Hematopoietic multipotent progenitor cell treated with erythropoietin and hydrocortisone succinate and interleukin-3 and kit ligand, for 15 days (in vitro differentiated cells): ENCODE measurements around the gene MMP2.

Source experiments
- DNase-seq: peaks from one replicate; pipeline ENCODE4 v3.0.0-alpha.2; 2015; ENCODE audit warnings: low spot score

MMP2 gene

DNA sequence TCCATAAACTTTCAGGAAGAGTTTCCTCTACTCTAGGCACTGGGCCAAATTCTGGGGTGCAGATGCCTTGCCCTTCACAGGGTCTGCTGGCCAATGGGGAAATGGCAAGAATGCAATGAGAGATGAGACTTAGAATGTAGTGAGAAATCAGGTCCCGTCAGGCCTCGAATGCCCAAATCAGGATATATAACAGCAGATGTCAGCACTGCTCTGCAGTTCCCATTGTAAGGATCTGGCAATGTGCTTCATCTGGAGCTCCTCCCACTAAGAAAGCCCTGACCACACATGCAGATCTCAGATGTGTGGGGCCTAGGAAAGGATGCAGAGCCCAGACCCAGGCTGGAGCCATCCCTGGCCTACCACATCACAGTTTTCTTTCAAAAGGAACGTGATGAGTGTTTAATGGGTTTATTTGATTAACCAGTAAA, 16.0 kb downstream of the MMP2 start:
- DNase-seq = no peak

DNA sequence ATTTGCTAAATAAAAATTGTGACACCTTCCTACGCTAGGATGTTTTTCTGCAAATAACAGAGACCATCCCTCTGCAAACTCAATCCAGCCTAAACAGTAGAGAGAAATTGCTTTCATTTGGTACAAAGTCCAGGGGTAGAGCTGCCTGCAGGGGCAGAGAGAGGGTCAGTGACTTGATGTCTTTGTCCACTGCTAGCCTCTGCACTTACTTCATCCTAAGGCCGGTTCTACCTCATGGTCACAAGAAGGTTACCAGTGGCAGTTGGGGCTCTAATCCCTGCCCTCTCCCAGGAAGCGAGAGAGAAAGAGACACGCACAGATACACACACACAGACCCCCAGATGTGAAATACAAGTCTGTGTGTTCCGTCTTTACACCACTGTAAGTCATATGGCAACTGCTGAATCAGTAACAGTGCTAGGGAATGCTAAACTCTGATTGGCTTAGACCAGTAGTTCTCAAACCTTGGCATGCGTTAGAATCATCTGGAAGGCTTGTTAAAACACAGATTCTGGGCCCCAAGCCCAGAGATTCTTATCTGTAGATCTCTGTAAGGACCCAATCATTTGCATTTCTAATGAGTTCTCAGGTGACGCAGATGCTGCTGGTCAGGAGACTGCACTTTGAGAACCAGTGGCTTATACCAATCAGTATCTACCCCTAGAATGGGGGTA, 16.8 kb downstream of the MMP2 start:
- DNase-seq = no peak

DNA sequence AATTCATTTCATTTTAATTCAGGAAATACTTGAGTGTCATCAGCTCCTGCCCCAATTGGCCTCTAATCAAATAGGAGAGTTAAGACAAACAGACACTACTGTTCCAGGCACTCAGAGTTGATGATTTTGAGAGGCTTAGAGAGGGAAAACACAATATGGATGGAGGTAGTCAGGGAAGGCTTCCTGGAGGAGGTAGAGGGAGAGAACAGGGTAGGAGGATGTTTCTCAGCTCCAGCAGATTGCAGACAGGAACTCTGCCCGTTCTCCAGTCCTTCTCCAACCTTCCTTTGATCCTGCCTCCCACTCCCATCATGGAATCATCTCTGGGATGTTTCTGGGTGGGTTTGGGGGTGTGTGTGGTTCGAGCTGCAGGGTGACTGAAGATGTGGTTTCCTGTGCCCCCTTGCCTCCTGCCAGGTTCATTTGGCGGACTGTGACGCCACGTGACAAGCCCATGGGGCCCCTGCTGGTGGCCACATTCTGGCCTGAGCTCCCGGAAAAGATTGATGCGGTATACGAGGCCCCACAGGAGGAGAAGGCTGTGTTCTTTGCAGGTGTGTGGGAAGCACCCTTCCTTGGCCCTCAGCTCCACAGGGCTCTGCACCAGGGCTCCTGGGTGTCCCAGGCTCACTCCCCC, 17.6 kb downstream of the MMP2 start:
- no peak for DNase-seq

DNA sequence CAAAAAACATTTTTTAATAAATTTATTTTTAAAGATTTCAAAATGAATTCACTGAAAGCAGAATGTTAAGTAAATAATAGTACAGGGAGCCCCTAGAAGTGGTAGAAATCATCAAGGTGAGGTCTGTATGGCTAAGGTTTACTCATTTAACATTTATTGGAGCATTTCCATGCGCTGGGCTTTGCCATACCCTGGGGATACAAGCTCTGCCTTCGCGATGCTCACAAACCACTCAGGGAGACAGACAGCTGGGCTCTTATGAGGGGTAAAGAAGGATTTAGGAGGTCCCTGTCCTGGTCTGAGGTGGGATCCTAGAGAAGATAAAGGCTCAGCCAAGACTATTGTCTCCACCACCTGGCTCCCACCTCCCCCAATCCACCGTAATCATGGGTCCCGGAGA, 18.6 kb downstream of the MMP2 start:
- no peak for DNase-seq

DNA sequence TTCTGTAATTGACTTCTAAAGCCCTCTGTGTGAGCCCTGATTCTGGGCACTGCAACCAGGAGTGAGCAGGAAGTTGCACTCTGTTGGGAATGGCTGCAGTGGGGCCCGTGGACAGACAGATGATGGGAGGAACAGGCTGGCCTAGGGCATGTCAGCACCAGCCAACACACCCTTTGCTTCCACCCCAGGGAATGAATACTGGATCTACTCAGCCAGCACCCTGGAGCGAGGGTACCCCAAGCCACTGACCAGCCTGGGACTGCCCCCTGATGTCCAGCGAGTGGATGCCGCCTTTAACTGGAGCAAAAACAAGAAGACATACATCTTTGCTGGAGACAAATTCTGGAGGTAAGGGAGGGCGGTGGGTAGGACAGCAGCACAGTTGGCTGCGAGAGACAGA, 19.1 kb downstream of the MMP2 start:
- DNase-seq = no peak

DNA sequence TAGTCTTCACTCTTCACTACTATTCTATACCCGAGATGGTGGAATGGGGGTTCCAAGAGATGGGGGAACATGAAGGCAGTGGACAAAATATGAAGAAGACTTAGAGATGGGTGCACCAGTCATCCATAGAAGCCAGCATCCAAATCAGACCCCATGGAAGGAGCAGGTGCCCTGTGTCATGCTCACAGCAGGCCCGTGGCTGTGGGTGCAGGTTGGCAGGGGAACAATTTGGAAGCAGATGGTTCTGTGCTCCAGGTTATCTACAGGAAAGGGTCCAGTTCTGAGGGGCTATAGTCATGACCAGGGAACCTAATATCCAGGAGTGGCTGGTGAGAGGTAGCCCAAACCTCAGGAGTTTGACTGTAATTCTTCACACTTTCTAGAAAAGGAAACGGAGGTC, 20.3 kb downstream of the MMP2 start:
- DNase-seq = no peak

DNA sequence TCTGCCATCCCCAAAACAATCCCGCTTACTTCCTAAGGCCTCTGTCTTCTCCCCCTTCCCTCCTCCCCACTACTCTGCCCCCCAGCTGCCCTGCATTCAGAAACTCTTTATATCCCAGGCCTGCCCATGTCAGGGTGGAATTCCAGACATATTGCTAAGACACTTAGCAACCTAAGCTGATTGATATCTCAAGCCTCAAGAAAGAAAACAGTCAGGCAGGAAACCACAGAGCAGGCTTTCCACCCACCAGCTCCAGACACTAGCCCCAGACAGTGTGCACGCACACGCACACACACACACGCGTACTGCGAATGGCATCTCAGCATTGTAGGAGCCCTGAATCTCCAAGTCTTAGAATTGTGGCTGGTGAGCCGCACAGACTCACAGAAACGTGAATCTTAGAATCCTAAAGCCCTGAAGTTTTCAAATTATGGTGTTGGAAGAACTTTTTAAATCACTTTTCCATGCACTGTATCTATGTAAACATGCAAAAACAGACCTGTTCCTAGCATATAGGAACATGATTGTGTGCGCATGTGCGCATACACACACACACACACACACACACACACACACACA, 21.0 kb downstream of the MMP2 start:
- no peak for DNase-seq

DNA sequence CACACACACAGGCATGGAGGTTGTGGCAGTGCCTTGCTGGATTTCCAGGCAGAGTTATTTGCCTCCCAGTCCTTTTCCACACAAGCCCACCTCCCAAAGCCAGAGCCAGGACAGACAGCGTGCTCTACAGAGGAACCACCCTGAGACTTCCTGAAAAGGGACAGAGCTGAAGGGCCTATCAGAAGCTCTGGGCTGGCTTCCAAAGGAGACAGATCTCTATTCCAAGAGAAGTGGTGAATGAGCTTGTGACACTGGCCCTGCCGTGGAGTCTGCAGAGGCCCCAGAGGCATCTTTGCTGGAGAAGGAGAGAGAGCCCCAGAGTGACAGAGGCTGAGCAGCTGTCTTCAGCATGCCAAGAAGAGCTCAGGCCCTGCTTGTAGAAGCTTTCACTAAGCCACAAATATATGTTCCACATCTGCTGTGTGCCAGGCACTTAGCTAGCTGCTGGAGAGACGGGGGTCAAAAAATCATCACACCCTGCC, 21.6 kb downstream of the MMP2 start:
- no peak for DNase-seq

DNA sequence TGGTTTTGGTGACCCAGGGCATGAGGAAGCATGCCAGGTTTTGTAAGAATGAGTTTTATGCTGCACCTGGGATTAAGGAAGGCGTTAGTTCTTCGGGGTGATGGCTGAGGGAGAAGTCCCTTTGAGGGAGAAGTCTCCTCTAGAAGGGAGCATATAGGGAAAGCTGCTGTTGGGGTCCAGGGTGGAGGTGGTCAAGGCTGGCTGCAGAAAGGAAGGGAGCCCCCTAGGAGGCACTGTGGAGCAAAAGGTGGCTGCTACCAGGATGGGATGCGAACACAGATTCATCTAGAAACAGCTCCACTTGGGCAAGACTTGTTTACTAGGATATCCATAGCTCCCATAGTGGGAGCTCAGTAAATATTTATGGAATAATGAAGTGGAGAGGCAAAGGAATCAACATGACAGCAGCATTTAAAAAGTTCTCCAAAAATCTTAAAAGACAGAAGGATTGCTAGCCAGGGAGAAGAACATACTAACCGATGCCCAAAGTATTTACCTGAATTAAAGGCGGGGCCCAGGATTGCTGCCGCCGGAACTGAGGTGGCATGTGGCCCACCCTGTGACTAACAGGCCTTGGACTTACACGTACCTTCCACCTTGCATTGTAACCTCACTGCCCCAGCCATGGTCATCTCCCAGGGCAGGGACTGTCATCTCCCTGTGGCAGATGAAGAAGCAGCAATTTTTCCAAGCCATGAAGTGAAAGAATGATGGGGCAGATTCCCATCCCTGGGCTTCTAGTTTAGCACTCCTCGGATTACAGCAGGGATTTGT, 22.7 kb downstream of the MMP2 start:
- DNase-seq = no peak

DNA sequence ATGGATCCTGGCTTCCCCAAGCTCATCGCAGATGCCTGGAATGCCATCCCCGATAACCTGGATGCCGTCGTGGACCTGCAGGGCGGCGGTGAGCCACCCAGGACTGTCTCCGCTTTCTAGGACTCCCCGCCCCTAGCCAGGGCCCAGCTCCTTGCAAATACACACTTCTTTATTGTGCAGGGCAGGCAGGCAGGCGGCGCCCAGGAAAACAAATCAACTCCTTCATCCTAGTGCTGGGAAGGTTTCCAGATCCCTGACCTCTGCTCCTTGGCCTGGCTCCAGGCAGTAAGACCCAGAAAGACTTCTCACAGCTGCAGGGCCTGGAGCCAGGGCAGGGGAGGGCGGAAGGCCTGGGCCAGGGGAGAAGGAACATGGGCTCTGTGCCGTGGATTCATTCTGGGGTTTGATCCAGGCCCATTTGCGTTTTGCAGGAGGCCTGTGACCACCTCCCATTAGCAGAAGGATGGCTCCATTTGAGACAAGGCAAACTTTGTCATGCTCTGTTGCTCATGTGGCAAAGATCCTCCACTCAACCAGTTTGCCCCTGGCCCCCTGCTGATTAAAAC, 23.9 kb downstream of the MMP2 start:
- no peak for DNase-seq

DNA sequence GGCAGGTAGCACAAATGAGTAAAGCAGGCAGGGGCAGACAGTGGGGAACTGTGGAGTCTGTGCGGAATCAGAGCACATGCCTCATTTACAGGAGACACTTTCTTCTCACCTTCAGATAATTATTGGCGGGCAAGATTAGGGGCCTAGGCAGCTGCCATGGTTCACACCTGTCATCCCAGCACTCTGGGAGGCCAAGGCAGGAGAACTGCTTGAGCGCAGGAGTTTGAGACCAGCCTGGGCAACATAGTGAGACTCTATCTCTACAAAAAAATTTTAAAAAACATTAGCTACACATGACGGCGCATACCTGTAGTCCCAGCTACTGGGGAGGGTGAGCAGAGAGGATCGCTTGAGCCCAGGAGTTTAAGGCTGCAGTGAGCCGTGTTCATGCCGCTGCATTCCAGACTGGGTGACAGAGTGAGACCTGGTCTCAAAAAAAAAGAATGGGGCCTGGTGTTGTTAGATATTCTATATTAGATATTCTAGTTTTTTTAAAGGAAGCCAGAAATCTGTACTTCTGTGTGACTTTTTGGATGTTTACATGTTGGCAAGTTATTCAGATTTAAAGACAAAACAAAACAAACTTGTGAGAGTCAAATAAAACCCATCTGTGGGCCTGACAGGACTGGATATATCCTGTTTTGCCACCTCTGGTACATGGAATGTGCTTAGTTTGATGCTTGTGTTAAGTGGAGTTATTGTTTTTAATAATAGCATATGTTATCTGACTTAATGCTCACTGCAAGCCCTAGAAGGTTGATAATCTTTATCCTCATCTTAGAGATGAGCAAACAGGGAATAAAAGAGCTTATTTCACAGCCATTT, 24.9 kb downstream of the MMP2 start:
- DNase-seq = no peak

DNA sequence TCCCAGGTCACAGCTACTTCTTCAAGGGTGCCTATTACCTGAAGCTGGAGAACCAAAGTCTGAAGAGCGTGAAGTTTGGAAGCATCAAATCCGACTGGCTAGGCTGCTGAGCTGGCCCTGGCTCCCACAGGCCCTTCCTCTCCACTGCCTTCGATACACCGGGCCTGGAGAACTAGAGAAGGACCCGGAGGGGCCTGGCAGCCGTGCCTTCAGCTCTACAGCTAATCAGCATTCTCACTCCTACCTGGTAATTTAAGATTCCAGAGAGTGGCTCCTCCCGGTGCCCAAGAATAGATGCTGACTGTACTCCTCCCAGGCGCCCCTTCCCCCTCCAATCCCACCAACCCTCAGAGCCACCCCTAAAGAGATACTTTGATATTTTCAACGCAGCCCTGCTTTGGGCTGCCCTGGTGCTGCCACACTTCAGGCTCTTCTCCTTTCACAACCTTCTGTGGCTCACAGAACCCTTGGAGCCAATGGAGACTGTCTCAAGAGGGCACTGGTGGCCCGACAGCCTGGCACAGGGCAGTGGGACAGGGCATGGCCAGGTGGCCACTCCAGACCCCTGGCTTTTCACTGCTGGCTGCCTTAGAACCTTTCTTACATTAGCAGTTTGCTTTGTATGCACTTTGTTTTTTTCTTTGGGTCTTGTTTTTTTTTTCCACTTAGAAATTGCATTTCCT, 26.5 kb downstream of the MMP2 start:
- no peak for DNase-seq

DNA sequence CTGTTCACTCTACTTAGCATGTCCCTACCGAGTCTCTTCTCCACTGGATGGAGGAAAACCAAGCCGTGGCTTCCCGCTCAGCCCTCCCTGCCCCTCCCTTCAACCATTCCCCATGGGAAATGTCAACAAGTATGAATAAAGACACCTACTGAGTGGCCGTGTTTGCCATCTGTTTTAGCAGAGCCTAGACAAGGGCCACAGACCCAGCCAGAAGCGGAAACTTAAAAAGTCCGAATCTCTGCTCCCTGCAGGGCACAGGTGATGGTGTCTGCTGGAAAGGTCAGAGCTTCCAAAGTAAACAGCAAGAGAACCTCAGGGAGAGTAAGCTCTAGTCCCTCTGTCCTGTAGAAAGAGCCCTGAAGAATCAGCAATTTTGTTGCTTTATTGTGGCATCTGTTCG, 27.1 kb downstream of the MMP2 start:
- DNase-seq = no peak

DNA sequence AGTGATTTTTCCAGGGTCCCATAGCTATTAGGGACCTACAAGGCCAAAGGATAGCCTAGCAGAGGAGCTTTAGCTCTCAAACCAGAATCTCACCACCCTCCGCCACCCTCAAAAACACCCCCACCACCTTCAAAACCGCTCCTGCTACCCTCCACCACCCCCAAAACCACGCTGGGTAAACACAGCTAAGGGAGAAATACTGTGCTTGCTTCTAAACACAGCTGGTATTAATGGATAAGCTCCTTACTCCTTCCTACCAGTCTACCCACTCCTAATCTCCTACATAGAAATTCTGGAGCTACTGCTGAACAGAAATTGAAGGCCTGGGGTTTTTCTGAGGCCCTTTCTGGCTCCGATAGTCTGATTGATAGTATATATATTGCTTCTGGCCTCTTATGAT, 27.7 kb downstream of the MMP2 start:
- no peak for DNase-seq

DNA sequence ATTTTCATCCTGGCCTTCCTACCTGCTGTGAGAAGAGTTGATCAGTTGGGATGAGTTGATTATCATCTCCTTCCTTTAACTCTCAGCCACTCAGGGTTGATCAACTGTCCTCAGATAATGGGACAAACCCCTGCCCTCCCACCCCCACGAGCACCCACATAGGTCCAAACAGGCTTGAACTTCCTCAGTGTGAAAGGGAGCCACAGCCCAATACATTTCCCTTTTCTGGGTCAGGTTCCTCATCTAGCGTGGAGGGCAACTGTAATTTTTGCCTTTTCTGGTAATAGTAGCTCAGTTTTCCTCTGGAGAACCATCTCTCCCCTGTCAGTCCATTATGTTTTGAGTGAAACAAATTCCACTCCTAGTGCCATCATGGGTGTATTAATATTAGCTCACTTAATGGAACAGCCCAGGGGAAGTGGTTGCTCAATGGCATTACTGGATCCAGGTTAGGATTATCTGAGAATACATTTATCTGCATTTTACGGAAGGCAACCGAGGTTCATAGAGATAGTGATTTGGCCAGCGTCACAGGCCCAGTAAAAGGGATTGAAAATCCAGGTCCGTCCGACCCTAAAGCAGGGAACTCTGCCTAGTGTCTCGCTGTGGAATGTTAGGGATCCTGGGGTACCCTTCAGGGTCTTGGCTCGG, 29.4 kb downstream of the MMP2 start:
- no peak for DNase-seq

DNA sequence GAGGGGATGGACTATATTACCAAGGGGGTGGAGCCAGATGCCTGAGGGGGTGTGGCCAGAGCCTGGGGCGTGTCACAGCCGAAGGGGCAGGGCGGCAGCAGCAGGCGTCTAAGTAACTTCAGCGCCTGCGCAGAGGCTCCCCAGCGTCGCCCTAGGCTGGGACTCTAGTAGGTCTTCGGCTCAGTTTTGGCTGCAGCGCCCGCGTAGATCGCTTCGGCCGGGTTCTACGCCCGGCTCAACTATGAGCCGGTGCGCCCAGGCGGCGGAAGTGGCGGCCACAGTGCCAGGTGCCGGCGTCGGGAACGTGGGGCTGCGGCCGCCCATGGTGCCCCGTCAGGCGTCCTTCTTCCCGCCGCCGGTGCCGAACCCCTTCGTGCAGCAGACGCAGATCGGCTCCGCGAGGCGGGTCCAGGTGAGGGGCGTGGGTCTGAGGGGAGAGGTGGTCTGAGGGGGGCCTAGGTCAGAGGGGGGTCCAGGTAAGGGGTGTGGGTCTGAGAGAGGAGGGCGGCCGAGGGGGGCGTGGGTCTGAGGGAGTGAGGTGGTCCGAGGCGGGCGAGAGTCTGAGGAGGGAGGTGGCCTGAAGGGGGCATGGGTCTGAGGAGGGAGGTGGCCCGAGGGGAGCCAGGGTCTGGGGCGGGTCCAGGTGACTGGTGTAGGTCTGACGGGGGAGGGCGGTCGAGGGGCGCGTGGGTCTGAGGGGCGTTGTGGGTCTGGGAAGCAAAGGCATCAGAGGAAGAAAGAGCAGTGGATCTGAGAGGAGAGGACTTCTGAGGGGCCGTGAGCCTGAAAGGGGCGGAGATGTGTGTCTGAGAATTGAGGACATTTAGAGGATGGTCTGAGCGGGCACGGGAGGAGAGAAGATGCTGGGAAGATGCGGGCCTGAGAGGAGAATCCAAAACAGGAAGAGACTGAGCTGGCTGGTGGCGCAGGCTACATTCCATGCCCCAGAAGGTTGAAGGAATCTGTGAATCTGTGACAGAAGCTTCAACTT, 30.2 kb downstream of the MMP2 start, which contains the start of gene LPCAT2:
Gene LPCAT2 (plus strand): TSS at position 132 of the 991 bp plus-strand sequence. CDS start 110 bp downstream, at position 242.
- peak; percentile 51 for DNase-seq

DNA sequence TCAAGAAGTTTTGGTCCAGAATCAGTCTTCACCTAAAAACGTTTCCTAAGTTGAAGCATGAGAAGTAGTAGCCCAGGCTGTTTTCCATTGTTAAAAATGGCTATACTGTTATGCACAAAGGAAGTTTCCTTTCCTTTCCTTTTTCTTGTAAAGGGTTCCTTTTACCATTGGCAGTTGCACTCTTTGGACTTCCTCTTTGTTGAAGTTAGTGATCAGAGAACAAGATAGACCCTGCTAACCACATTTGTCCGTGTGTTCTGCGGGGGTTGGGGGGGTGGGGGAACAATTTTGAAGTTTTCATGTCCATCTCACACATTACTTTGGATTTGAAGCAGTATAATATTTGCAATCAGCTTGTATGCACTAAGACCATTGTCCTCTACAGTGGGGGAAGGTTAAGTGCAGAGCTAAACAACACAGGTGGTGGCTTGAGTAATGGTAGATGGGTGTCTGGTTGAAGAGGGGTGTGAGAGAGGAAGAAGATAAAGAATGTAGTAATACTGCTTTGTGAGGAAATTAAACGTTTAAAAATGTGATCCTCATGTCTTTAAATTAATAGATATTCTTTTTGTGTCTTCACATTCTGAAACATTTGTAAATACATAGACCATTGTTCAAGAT, 31.3 kb downstream of the MMP2 start:
- DNase-seq = no peak

DNA sequence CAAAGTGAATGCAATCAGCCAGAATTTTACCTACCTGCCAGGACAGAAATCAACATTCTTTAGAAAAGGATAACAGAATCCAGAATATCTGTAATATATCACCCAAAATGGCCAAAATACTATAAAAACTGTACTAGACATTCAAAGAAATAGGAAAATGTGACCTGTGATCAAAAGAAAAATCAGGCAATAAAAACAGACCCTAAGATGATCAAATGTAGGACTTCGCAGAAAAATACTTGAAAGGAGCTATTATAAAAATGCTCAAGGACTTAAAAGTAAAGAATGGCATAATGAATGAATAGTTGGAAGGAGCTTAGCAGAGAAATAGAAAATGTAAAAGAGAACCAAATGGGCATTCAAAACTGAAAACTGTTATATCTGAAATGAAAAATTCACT, 33.9 kb downstream of the MMP2 start:
- no peak for DNase-seq

DNA sequence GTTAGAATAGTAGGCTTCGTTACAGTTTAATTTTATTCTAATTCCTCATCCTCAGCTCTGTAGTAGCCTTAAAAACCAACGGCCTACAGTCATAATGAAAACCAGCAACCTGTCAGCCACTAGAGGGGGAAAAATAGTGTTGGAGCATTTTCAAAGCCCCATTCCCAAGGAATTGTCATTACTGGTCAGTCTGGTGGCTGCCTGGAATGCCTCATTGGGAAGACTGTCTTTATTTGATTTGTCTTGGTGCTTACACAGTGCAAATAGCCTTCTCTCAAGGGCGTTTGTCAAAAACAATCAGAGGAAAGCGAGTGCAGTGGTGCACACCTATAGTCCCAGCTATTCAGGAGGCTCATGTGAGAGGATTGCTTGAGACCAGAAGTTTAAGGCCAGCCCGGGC, 34.6 kb downstream of the MMP2 start:
- no peak for DNase-seq
